Hair follicular keratinocyte (primary cell): ENCODE measurements around the gene FFAR4. TPM values are rescaled to one million over a fixed set of nuclear protein-coding genes. Genes with fewer than 3 reads are reported as not detected.

Source experiments
- total RNA-seq: library from RNA; depleted of rRNA; stranded (reverse); fragments of >200 nt; gene quantifications from 2 replicates; pipeline ENCODE4 v1.2.3, GENCODE V29; 2015

Gene FFAR4
- total RNA-seq: not detected in 2 replicates

GRCh38 chr10:93566435-93567276 is at the start of gene FFAR4:
TSS of gene FFAR4 (plus strand) at chr10:93566665. CDS start at chr10:93566721, 56 bp downstream.

GRCh38 chr10:93601146-93601773 is 34.8 kb downstream of the FFAR4 start, which contains the start of gene RBP4:
TSS of gene RBP4 (minus strand) at chr10:93601235. CDS start at chr10:93601028, 207 bp downstream.

GRCh38 chr10:93612311-93612710 is 45.8 kb downstream of the FFAR4 start, which contains the start of gene PDE6C:
TSS of gene PDE6C (plus strand) at chr10:93612537. CDS start at chr10:93612726, 189 bp downstream.

Other genes starting within 250 kb of the FFAR4 start
- gene MYOF, start 84.3 kb upstream of the FFAR4 start, total RNA-seq: 116 and 123 TPM in 2 replicates
- gene CEP55, start 70.1 kb upstream of the FFAR4 start, total RNA-seq: 22.7 and 63.8 TPM in 2 replicates
- not detected in 2 replicates for gene RBP4, start 34.6 kb downstream of the FFAR4 start, total RNA-seq
- not detected in 2 replicates for gene PDE6C, start 45.9 kb downstream of the FFAR4 start, total RNA-seq
- 3.7 and 6.0 TPM in 2 replicates for gene FRA10AC1, start 135.9 kb downstream of the FFAR4 start, total RNA-seq
- not detected in 2 replicates for gene LGI1, start 191.3 kb downstream of the FFAR4 start, total RNA-seq